ENCODE measurements around the gene LY86.
"Not testable (repeated sequence)": the region's sequence is repeated elsewhere in the genome, so short reads cannot be mapped to it uniquely, and the experiment has no call there.

Gene LY86

DNA sequence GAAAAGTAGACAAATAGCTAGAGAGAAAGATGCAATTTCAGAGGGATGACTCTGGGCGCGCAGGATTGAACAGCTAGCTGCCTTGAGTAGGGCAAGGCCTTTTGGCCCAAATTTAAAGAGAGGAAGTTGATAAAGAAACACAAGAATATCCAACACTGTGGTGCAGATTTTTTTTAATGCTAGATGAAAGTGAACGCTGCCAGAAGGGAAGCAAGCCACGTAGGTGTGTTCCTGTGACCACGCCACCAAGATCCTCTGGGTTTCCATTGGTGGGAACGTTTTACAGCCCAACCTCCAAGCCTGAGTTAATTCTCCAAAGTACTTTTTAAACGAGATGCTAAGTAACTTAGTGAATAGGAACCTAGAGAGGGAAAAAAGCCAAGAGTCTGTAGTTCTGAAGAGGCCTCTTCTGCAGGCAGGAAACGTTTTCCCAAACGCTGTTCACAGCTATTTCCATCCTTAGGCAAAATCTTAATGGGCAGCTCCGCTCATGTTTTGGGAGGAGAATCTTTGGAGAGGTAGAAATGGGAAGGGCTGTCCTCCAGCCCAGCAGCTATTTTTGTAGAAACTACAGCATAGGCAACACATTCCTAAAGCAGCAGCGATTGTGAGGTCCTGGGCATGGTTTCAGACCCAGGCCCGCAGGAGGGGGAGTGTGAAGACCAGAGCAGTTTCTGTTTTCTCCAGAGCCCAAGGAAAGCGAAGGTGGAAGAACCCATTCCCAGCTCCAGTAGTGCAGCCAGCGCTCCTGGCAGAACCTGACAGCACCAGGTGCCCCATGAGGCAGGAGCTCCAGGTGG lies 8.2 kb downstream of the LY86 start:
- DNase-seq (ENCODE audit: low read depth): no peak

DNA sequence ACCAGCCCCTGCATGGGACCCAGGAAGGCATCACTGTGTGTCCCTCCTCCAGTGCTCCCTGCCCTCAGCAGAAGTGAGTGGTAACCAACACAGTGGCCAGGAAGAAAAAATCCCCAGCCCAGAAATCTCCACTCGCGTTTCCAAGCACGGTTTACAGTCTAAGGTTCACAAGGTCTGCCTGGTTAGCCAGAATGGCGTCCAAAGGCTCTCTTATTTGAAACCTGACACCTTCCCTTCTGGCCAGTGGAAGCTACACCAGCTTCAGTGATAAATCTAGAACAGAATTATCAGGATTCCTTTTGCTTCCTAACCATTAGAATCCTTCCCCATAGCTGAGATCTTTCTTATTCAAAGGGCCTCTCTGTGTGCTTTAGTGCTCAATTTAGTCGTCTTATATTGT lies 9.2 kb downstream of the LY86 start:
- DNase-seq (ENCODE audit: low read depth): no peak

DNA sequence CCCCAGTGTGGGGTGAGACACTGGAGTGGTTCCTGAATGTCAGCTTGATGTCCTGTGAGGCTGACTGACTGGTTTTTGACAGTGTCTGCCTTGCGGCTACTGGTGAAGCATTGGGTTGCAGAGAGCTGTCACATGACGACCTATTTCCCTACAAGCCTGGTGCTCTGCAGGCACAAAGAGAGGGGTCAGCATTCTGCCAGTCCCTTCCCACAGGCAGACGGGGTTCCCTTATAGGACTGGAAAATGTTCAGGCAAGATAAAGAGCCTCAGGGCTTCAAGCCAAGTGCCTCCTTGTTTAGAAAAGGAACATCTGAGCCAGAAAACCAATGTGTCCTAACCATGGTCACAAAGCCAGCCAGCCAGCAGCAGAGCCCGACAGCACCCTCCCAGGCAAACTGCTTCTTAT lies 11.0 kb downstream of the LY86 start:
- no peak for DNase-seq (ENCODE audit: low read depth)

GRCh38 chr6:6600875-6601274 lies 12.4 kb downstream of the LY86 start:
- DNase-seq (ENCODE audit: low read depth): no peak

- DNase-seq (ENCODE audit: low read depth): no peak
These were observed 13.7 kb downstream of the LY86 start for GRCh38 chr6:6602262-6602661.

GRCh38 chr6:6603317-6603716 lies 14.8 kb downstream of the LY86 start:
- DNase-seq (ENCODE audit: low read depth): no peak

- no peak for DNase-seq (ENCODE audit: low read depth)
These were observed 15.5 kb downstream of the LY86 start for GRCh38 chr6:6604015-6604414.

- no peak for DNase-seq (ENCODE audit: low read depth)
These were observed 16.0 kb downstream of the LY86 start for GRCh38 chr6:6604566-6604965.

DNA sequence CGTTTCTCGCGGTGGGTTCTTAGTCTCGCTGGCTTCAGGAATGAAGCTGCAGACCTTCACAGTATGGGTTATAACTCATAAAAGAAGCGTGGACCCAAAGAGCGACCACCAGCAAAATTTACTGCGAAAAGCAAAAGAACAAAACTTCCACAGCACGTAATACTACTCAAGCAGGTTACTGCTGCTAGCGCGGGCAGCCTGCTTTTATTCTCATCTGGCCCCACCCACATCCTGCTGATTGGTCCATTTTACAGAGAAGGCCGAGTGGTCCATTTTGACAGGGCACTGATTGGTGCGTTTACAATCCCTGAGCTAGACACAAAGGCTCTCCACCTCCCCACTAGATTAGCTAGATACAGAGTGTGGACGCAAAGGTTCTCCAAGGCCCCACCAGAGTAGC lies 17.4 kb downstream of the LY86 start:
- no peak for DNase-seq (ENCODE audit: low read depth)

GRCh38 chr6:6606391-6607030 lies 18.0 kb downstream of the LY86 start:
- DNase-seq (ENCODE audit: low read depth): not testable (repeated sequence)

GRCh38 chr6:6609450-6609849 lies 20.9 kb downstream of the LY86 start:
- no peak for DNase-seq (ENCODE audit: low read depth)

GRCh38 chr6:6610031-6610591 lies 21.6 kb downstream of the LY86 start:
- DNase-seq (ENCODE audit: low read depth): no peak

DNA sequence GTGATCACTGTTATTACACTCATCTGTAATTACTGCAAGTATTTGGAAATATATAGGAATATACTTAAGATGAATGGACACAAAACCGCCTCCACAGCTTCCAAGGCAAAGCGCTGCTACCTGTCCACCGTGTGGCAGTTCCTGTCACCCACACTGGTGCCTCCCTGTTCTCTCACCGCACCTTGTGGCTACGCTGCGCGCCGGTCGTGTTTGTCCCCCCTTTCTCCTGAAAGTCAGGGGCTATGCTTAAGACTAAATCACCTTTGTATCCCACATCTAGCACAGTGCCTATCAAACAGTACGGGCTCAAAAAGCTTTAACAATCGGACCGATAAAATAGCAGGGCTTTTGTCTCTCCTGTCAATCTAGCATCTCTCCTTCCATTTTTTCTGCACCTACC lies 23.0 kb downstream of the LY86 start:
- DNase-seq (ENCODE audit: low read depth): no peak

DNA sequence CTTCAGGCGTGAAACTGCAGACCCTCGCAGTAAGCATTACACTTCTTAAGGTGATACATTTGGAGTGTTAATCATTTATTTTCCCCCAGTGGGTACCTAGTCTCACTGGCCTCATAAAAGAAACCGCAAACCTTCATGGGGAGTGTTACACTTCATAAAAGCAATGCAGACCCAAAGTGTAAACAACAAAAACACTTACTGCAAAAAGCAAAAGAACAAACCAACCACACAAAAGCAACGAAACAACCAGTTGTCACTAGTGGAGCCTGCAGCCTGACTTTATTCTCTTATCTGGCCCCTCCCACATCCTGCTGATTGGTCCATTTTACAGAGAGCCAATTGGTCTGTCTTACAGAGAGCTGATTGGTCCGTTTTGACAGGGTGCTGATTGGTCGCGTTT lies 23.8 kb downstream of the LY86 start:
- no peak for DNase-seq (ENCODE audit: low read depth)

GRCh38 chr6:6613103-6613718 lies 24.7 kb downstream of the LY86 start:
- not testable (repeated sequence) for DNase-seq (ENCODE audit: low read depth)

GRCh38 chr6:6614096-6614982 lies 25.8 kb downstream of the LY86 start:
- DNase-seq (ENCODE audit: low read depth): no peak

GRCh38 chr6:6614983-6615349 lies 26.4 kb downstream of the LY86 start:
- DNase-seq (ENCODE audit: low read depth): no peak

DNA sequence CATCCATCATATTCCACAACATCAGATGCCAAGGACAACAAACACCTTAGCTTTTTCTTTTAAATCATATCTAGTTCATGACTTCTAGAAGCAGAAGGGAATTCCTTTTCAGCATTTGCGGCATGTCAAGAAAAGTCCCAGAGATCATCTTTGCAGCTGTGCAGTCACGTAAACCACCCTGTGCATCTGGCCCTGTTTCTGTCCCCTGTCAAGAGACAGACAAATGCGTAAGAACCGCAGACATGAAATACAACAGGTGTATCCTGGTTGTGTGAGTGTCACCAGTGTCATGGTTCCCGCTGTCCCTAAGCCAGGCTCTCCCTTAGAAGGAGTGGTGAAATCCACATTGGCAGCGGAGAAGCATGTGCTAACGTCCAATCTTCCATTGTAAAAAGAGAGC lies 28.1 kb downstream of the LY86 start:
- no peak for DNase-seq (ENCODE audit: low read depth)

GRCh38 chr6:6619021-6619794 lies 30.7 kb downstream of the LY86 start:
- no peak for DNase-seq (ENCODE audit: low read depth)

GRCh38 chr6:6620766-6621425 lies 32.4 kb downstream of the LY86 start:
- DNase-seq (ENCODE audit: low read depth): no peak

DNA sequence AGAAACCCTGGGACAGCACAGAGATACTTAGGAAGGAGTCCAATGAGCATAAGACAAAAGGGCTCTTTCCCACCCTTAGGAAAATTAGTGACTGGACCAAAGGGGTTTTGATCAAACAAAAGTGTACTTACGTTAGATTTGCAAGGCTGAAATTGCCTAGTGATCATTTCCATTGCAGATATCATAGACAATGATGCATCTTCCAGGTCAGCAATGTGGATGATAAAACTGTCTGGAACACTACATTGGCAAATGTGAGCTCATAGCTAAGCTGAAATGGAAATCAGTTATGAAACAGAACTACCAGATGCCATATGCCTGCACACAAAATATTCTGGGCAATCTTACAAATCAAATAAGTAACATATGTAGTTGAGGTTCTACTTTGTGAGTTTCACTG lies 34.0 kb downstream of the LY86 start:
- no peak for DNase-seq (ENCODE audit: low read depth)
